ENCODE results near the gene FRMPD4. TPM values are rescaled to one million over a fixed set of nuclear protein-coding genes. Genes with fewer than 3 reads are reported as not detected.
A peak's percentile ranks its signal among the peaks of the same experiment; 100 is the strongest.

Gene FRMPD4
- total RNA-seq, 2 experiments from 2014 or later, result not detected

- CTCF ChIA-PET, result no interaction called here
- no peaks in the 10 kb centered on the region for H3K9me3 Mint-ChIP-seq
- intact Hi-C loops (cut with micrococcal nuclease), result no loop called here
- H3K27ac Mint-ChIP-seq, result no peak overlapping the region
- H3K4me1 Mint-ChIP-seq (ENCODE audit: low read depth), result no peaks in the 10 kb centered on the region
- no peak overlapping the region for H3K4me3 Mint-ChIP-seq
- no peak for DNase-seq
- no peaks in the 10 kb centered on the region for H3K36me3 Mint-ChIP-seq (ENCODE audit: low read depth)
- peaks cover 1% of the 10 kb centered on the region for H3K27me3 Mint-ChIP-seq (ENCODE audit: low read depth)
Observed at GRCh38 chrX:12615061-12615460, 476.8 kb downstream of the FRMPD4 start.

- Mint-ChIP-seq H3K4me1 (ENCODE audit: low read depth) (no peaks in the 10 kb centered on the region), H3K9me3 (no peaks in the 10 kb centered on the region), H3K27me3 (ENCODE audit: low read depth) (peaks cover 1% of the 10 kb centered on the region), H3K36me3 (ENCODE audit: low read depth) (no peaks in the 10 kb centered on the region), H3K27ac (no peak overlapping the region), H3K4me3 (no peak overlapping the region)
- CTCF ChIA-PET, result no interaction called here
- no peak for DNase-seq
- intact Hi-C loops (cut with micrococcal nuclease), result no loop called here
Observed at GRCh38 chrX:12617241-12617640, 479.0 kb downstream of the FRMPD4 start.

- no peak overlapping the region for H3K27ac Mint-ChIP-seq
Observed at GRCh38 chrX:12647230-12647629, 509.0 kb downstream of the FRMPD4 start.

GRCh38 chrX:12648995-12649394, 510.7 kb downstream of the FRMPD4 start:
- Mint-ChIP-seq H3K36me3 (ENCODE audit: low read depth) (no peaks in the 10 kb centered on the region), H3K27me3 (ENCODE audit: low read depth) (peaks cover 4% of the 10 kb centered on the region), H3K9me3 (no peaks in the 10 kb centered on the region), H3K4me3 (no peak overlapping the region), H3K27ac (no peak overlapping the region), H3K4me1 (ENCODE audit: low read depth) (no peaks in the 10 kb centered on the region)
- CTCF ChIA-PET, result interaction anchor here (1.1 kb wide), 1 partner anchor 53 kb away, joined by 3 read pairs; no protein-coding TSS in a partner anchor
- DNase-seq, result no peak
- intact Hi-C loops (cut with micrococcal nuclease), result no loop called here

More at GRCh38 chrX:12647230-12647629, 509.0 kb downstream of the FRMPD4 start:
- intact Hi-C loops (cut with micrococcal nuclease), result no loop called here
- Mint-ChIP-seq H3K4me1 (ENCODE audit: low read depth) (no peaks in the 10 kb centered on the region), H3K36me3 (ENCODE audit: low read depth) (no peaks in the 10 kb centered on the region), H3K9me3 (no peaks in the 10 kb centered on the region), H3K4me3 (no peak overlapping the region), H3K27me3 (ENCODE audit: low read depth) (peaks cover 4% of the 10 kb centered on the region)
- DNase-seq, result no peak
- CTCF ChIA-PET, result no interaction called here

- Mint-ChIP-seq H3K27me3 (ENCODE audit: low read depth) (peaks cover 2% of the 10 kb centered on the region), H3K27ac (no peak overlapping the region), H3K4me1 (ENCODE audit: low read depth) (peaks cover 2% of the 10 kb centered on the region)
Observed at GRCh38 chrX:12657433-12657832, 519.2 kb downstream of the FRMPD4 start.

GRCh38 chrX:12657881-12658280, 519.6 kb downstream of the FRMPD4 start:
- H3K27ac Mint-ChIP-seq, result no peak overlapping the region
- no peak overlapping the region for H3K4me3 Mint-ChIP-seq
- no peaks in the 10 kb centered on the region for H3K36me3 Mint-ChIP-seq (ENCODE audit: low read depth)
- peaks cover 2% of the 10 kb centered on the region for H3K27me3 Mint-ChIP-seq (ENCODE audit: low read depth)
- peaks cover under 1% of the 10 kb centered on the region for H3K9me3 Mint-ChIP-seq
- intact Hi-C loops (cut with micrococcal nuclease), result no loop called here
- CTCF ChIA-PET, result no interaction called here
- peaks cover 2% of the 10 kb centered on the region for H3K4me1 Mint-ChIP-seq (ENCODE audit: low read depth)
- no peak for DNase-seq

More at GRCh38 chrX:12657433-12657832, 519.2 kb downstream of the FRMPD4 start:
- intact Hi-C loops (cut with micrococcal nuclease), result no loop called here
- DNase-seq, result no peak
- CTCF ChIA-PET, result no interaction called here
- no peak overlapping the region for H3K4me3 Mint-ChIP-seq
- H3K36me3 Mint-ChIP-seq (ENCODE audit: low read depth), result no peaks in the 10 kb centered on the region
- H3K9me3 Mint-ChIP-seq, result no peaks in the 10 kb centered on the region

- intact Hi-C loops (cut with micrococcal nuclease), result no loop called here
- H3K36me3 Mint-ChIP-seq (ENCODE audit: low read depth), result peaks cover 1% of the 10 kb centered on the region
- DNase-seq, result no peak
Observed at GRCh38 chrX:12661464-12661863, 523.2 kb downstream of the FRMPD4 start.

GRCh38 chrX:12672367-12673106, 534.3 kb downstream of the FRMPD4 start:
- CTCF ChIA-PET, result no interaction called here
- H3K4me1 Mint-ChIP-seq (ENCODE audit: low read depth), result peaks cover 6% of the 10 kb centered on the region
- no peak overlapping the region for H3K4me3 Mint-ChIP-seq
- peak; percentile 7 for DNase-seq
- H3K9me3 Mint-ChIP-seq, result no peaks in the 10 kb centered on the region
- H3K27ac Mint-ChIP-seq, result no peak overlapping the region
- no peaks in the 10 kb centered on the region for H3K27me3 Mint-ChIP-seq (ENCODE audit: low read depth)
- H3K36me3 Mint-ChIP-seq (ENCODE audit: low read depth), result no peaks in the 10 kb centered on the region
- intact Hi-C loops (cut with micrococcal nuclease), result no loop called here

More at GRCh38 chrX:12661464-12661863, 523.2 kb downstream of the FRMPD4 start:
- Mint-ChIP-seq H3K4me1 (ENCODE audit: low read depth) (peaks cover 2% of the 10 kb centered on the region), H3K4me3 (no peak overlapping the region), H3K27me3 (ENCODE audit: low read depth) (no peaks in the 10 kb centered on the region), H3K27ac (no peak overlapping the region), H3K9me3 (peaks cover 3% of the 10 kb centered on the region)
- CTCF ChIA-PET, result no interaction called here

- Mint-ChIP-seq H3K4me3 (no peak overlapping the region), H3K27ac (no peak overlapping the region)
Observed at GRCh38 chrX:12673487-12673886, 535.2 kb downstream of the FRMPD4 start.

GRCh38 chrX:12679522-12679921, 541.2 kb downstream of the FRMPD4 start:
- H3K4me3 Mint-ChIP-seq, result no peak overlapping the region
- intact Hi-C loops (cut with micrococcal nuclease), result no loop called here
- CTCF ChIA-PET, result no interaction called here
- no peak for DNase-seq
- H3K9me3 Mint-ChIP-seq, result no peaks in the 10 kb centered on the region
- H3K27me3 Mint-ChIP-seq (ENCODE audit: low read depth), result peaks cover 3% of the 10 kb centered on the region
- H3K4me1 Mint-ChIP-seq (ENCODE audit: low read depth), result no peaks in the 10 kb centered on the region
- no peak overlapping the region for H3K27ac Mint-ChIP-seq
- H3K36me3 Mint-ChIP-seq (ENCODE audit: low read depth), result no peaks in the 10 kb centered on the region

More at GRCh38 chrX:12673487-12673886, 535.2 kb downstream of the FRMPD4 start:
- DNase-seq, result no peak
- Mint-ChIP-seq H3K9me3 (no peaks in the 10 kb centered on the region), H3K36me3 (ENCODE audit: low read depth) (no peaks in the 10 kb centered on the region), H3K4me1 (ENCODE audit: low read depth) (peaks cover 6% of the 10 kb centered on the region), H3K27me3 (ENCODE audit: low read depth) (no peaks in the 10 kb centered on the region)
- intact Hi-C loops (cut with micrococcal nuclease), result no loop called here
- CTCF ChIA-PET, result no interaction called here

GRCh38 chrX:12681047-12681446, 542.8 kb downstream of the FRMPD4 start:
- intact Hi-C loops (cut with micrococcal nuclease), result no loop called here
- H3K4me1 Mint-ChIP-seq (ENCODE audit: low read depth), result no peaks in the 10 kb centered on the region
- no peaks in the 10 kb centered on the region for H3K36me3 Mint-ChIP-seq (ENCODE audit: low read depth)
- no peak overlapping the region for H3K4me3 Mint-ChIP-seq
- peaks cover 3% of the 10 kb centered on the region for H3K27me3 Mint-ChIP-seq (ENCODE audit: low read depth)
- DNase-seq, result no peak
- H3K27ac Mint-ChIP-seq, result no peak overlapping the region
- CTCF ChIA-PET, result no interaction called here
- H3K9me3 Mint-ChIP-seq, result no peaks in the 10 kb centered on the region

GRCh38 chrX:12685541-12685940, 547.3 kb downstream of the FRMPD4 start:
- intact Hi-C loops (cut with micrococcal nuclease), result no loop called here
- CTCF ChIA-PET, result interaction anchor here (1.1 kb wide), 1 partner anchor 15 kb away, joined by 3 read pairs; no protein-coding TSS in a partner anchor

GRCh38 chrX:12686331-12686730, 548.1 kb downstream of the FRMPD4 start:
- CTCF ChIA-PET, result no interaction called here
- H3K9me3 Mint-ChIP-seq, result no peaks in the 10 kb centered on the region

More at GRCh38 chrX:12685541-12685940, 547.3 kb downstream of the FRMPD4 start:
- no peaks in the 10 kb centered on the region for H3K36me3 Mint-ChIP-seq (ENCODE audit: low read depth)
- DNase-seq, result no peak
- no peaks in the 10 kb centered on the region for H3K4me1 Mint-ChIP-seq (ENCODE audit: low read depth)
- H3K27me3 Mint-ChIP-seq (ENCODE audit: low read depth), result no peaks in the 10 kb centered on the region
- no peaks in the 10 kb centered on the region for H3K9me3 Mint-ChIP-seq
- no peak overlapping the region for H3K27ac Mint-ChIP-seq
- no peak overlapping the region for H3K4me3 Mint-ChIP-seq

More at GRCh38 chrX:12686331-12686730, 548.1 kb downstream of the FRMPD4 start:
- H3K27ac Mint-ChIP-seq, result no peak overlapping the region
- no peak for DNase-seq
- intact Hi-C loops (cut with micrococcal nuclease), result no loop called here
- H3K4me3 Mint-ChIP-seq, result no peak overlapping the region
- H3K4me1 Mint-ChIP-seq (ENCODE audit: low read depth), result no peaks in the 10 kb centered on the region
- no peaks in the 10 kb centered on the region for H3K27me3 Mint-ChIP-seq (ENCODE audit: low read depth)
- no peaks in the 10 kb centered on the region for H3K36me3 Mint-ChIP-seq (ENCODE audit: low read depth)
